ENCODE data around the gene MTG2.

- TF ChIP-seq CTCF (conservative IDR thresholded peaks at IDR 0.05; ENCODE audit: low read depth in 2 of 2) (no peak), REST (IDR thresholded peaks at IDR 0.05; ENCODE audit: unreplicated experiment) (no peak), EZH2phosphoT487 (IDR thresholded peaks at IDR 0.05; ENCODE audit: unreplicated experiment) (no peak), JUNB (IDR thresholded peaks at IDR 0.05; ENCODE audit: unreplicated experiment) (no peak), POLR2AphosphoS5 (IDR thresholded peaks at IDR 0.05; ENCODE audit: low read depth) (no peak), CREB1 (CRISPR knock-in tag; IDR thresholded peaks at IDR 0.05; ENCODE audit: low read depth) (no peak), ZNF114 (CRISPR knock-in tag; IDR thresholded peaks at IDR 0.05) (no peak), EZH2 (IDR thresholded peaks at IDR 0.05; ENCODE audit: low read depth, unreplicated experiment) (no peak), STAT1 (IDR thresholded peaks at IDR 0.05; ENCODE audit: unreplicated experiment) (no peak), ZNF331 (CRISPR knock-in tag; IDR thresholded peaks at IDR 0.05; ENCODE audit: low read depth) (no peak), ETS1 (IDR thresholded peaks at IDR 0.05) (no peak), NANOG (IDR thresholded peaks at IDR 0.05; ENCODE audit: borderline replicate concordance) (no peak)
Measured at GRCh38 chr20:62179162-62179504, 3.7 kb upstream of the MTG2 start.

Measured in GM23338 (cell line).